GM20000 (cell line): Measurements from ENCODE around the gene LSM14A.
A peak's percentile ranks its signal among the peaks of the same experiment; 100 is the strongest.
"Not testable (repeated sequence)": the region's sequence is repeated elsewhere in the genome, so short reads cannot be mapped to it uniquely, and the experiment has no call there.

Experiments
- DNase-seq: peaks from one replicate; pipeline ENCODE4 v3.0.0; 2012; ENCODE audit warnings: low spot score
- TF ChIP-seq, protein P1 (sequence below): IDR thresholded peaks from 2 replicates; pipeline ENCODE4 v1.5.1; 2012; ENCODE audit warnings: mild to moderate bottlenecking, control low read depth; ENCODE audit errors: extremely low read depth, missing control alignments

LSM14A gene

DNA sequence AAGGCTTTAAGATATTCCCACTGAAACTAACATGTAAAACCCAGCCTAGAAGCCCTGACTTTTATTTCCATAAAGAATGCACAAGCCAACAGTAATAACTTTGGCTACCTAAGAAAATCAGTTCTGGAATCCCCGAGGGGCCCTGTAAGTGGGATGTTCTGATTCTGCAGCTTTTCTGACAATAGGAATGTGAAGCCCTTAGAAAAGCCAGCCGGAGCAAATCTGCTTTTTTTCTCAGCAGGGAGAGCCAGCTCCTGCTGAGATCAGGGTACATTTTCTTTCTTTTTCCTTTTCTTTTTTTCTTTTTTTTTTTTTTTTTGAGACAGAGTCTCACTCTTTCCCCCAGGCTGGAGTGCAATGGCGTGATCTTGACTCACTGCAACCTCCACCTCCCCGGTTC is 74.0 kb downstream of the LSM14A start:
- TF ChIP-seq, protein P1, sequence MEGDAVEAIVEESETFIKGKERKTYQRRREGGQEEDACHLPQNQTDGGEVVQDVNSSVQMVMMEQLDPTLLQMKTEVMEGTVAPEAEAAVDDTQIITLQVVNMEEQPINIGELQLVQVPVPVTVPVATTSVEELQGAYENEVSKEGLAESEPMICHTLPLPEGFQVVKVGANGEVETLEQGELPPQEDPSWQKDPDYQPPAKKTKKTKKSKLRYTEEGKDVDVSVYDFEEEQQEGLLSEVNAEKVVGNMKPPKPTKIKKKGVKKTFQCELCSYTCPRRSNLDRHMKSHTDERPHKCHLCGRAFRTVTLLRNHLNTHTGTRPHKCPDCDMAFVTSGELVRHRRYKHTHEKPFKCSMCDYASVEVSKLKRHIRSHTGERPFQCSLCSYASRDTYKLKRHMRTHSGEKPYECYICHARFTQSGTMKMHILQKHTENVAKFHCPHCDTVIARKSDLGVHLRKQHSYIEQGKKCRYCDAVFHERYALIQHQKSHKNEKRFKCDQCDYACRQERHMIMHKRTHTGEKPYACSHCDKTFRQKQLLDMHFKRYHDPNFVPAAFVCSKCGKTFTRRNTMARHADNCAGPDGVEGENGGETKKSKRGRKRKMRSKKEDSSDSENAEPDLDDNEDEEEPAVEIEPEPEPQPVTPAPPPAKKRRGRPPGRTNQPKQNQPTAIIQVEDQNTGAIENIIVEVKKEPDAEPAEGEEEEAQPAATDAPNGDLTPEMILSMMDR, result no peak
- no peak for DNase-seq

DNA sequence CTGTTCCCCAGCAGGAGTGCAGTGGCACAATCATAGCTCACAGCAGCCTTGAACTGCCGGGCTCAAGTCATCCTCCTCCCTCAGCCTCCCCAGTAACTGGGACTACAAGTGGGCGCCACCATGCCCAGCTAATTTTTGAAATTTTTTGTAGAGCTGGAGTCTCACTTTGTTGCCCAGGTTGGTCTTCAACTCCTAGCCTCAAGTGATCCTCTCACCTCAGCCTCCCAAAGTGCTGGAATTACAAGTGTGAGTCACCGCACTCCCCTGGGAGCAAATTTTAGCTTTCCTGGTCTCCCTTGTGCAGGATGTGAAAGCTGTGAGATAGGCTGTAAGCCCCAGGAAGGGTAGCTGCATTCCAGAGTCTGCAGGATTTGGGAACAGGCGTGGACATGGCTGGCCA is 76.6 kb downstream of the LSM14A start:
- no peak for DNase-seq
- TF ChIP-seq, protein P1, result no peak

DNA sequence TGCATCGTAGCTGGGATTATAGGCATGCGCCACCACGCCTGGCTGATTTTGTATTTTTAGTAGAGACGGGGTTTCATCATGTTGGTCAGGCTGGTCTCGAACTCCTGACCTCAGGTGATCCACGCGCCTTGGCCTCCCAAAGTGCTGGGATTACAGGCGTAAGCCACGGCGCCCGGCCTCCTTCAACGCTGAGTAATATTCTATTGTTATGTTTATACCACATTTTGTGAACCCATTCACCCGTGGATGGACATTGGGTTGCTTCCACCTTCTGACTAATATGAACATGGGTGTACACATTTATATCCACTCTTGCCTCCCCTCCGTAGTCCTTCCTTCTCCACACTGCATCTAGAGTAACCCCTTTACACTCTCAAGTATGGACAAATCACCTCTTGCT is 80.9 kb downstream of the LSM14A start:
- DNase-seq, result not testable (repeated sequence)

DNA sequence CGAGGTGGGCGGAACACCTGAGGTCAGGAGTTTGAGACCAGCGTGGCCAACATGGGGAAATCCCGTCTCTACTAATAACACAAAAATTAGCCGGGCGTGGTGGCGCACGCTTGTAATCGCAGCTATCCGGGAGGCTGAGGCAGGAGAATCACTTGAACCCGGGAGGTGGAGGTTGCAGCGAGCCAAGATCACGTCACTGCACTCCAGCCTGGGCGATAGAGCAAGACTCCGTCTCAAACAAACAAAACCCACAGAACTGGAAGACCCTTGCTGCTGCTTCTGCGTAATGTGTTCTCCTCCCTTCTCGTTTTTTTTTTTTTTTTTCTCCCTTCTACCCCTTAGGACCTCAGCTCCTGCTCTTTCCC is 81.4 kb downstream of the LSM14A start:
- DNase-seq, result not testable (repeated sequence)

DNA sequence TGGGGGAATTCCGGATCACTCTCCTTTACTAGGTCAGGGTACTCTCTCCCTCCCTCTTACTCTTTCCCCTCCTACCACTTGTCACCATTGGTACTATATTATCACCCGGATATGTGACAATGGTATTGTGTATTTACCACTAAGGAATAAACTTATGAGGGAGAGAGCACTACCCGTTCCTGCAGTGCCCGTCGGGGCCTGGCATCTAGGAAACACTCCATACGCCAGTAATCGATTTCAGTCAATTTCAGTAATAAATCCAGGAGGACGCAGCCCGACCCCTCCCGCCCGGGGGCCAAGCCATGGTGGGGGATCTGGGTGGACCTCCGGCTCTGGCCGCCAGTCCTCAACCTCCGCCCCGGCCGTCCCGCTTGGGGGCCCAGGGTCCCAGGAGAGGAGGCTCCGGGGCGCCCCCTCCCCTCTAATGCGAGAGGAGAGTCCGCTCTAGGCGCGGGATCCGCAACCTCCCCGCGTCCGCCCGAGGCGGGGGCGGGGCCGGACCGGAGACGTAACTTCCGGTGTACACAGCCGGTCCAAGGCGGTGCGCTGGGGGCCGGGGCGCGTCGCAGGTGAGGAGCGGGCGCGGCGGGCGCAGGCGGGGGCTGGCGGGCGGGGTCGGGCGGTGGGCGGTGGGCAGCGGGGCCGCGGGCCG is 81.9 kb downstream of the LSM14A start, which contains the start of gene GARRE1:
GARRE1 (plus strand) TSS at position 509 of the 652 bp plus-strand sequence. CDS start 45,920 bp downstream, outside the sequence.
- peak; percentile 95 for DNase-seq
- TF ChIP-seq, protein P1, result no peak

DNA sequence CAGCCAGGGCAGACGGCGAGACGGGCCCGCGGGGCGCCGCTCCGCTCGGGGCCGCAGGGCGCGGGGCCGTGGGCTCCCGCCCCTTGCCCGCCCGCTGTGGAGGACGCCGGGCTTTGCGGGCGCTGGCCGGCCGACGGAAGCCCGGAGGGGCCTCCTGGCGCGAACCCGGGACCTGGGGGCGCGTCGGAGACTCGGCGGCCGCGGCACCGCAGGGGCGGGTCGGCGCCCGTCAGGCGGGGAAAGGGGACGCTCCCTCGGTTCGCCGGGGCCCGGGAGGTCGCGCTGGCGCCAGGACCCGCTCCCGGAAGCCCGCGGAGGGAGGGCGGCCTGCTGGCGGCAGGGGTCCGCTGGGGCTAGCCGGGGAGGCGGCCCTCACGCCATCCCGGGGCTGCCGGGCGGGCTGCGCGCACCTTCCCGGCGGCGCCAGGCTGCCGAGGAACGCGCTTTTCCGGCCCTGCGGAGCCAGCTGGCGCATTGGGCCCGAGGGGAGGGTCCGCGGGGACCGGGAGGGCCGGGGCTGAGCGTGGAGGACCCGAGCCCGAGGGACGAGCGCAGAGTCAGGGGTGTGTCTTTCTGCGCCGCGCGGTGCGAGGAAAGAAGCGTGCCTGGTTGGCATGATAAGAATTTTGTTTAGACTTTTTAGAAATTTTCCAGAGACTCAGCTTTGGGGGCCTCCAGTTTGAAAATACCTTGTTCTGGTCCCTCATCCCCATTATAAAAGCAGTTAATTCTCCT is 82.6 kb downstream of the LSM14A start:
- peak; percentile 86 for DNase-seq
- TF ChIP-seq, protein P1, result no peak

DNA sequence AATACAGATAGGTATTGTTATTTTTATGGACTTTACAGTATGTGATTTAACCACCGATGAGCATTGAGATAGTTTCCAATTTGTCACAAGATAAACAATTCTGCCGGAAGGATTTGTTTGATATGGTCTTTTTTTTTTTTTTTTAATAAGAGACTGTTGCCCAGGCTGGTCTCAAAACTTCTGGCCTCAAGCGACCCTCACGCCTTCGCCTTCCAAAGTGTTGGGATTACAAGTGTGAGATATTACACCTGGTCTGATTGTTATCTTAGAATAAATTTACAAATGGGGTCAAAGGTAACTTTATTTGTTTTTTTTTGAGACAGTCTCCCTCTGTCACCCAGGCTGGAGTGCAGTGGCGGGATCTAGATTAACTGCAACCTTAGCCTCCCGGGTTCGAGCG is 83.2 kb downstream of the LSM14A start:
- TF ChIP-seq, protein P1, result no peak
- DNase-seq, result no peak

DNA sequence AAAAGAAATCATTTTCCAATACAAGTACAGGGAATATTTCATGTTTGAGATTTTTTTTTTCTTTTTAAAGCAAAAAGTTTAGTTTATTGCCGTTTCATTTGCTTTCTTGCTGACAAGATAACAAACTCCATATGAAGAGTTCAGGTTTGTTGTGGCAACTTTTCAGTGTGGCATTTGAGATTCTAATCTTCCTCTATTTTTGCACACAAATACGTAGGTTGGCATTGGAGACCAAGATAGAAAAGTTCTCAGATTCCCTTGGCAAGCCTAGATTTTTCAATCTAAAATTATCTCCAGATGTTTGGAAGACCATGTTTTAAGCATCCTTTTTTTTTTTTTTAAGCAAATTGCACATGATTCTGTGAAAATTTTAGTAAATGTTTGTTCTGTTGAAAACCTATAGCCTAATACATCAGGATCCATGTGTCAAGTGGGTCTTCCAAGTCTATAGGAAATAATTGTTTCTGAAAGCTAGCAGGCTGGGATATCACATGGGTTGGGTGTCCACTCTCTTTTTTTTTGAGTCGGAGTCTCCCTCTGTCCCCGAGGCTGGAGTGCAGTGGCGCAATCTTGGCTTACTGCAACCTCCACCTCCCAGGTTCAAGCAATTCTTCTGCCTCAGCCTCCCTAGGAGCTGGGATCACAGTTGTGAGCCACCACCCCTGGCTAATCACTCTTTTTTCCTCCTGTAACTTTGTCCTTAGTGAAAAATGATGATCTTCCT is 84.7 kb downstream of the LSM14A start:
- TF ChIP-seq, protein P1, result no peak
- DNase-seq, result no peak
